K562 (cell line): ENCODE measurements around the gene GRB2. TPM values are rescaled to one million over a fixed set of nuclear protein-coding genes. Genes with fewer than 3 reads are reported as not detected.

Experiments
- GABPB2 ChIP-seq: fragments of 250-450 bp; sonication (Bioruptor Pico); conservative IDR thresholded peaks from 2 replicates; pipeline ENCODE4 v1.5.1; 2021; ENCODE audit warnings: mild to moderate bottlenecking
- KDM5B ChIP-seq: fragments of 200-600 bp; sonication (generic); IDR thresholded peaks from 2 replicates; pipeline ENCODE4 v1.6.1; 2012; ENCODE audit warnings: low read depth, mild to moderate bottlenecking, moderate library complexity, low read length, control low read depth, inconsistent platforms; ENCODE audit not compliant: insufficient replicate concordance
- MTF1 ChIP-seq: fragments of 250-450 bp; sonication (Bioruptor Pico); IDR thresholded peaks from 2 replicates; pipeline ENCODE4 v1.9.0; 2021; ENCODE audit warnings: moderate library complexity, mild to moderate bottlenecking, inconsistent platforms, borderline replicate concordance
- POLR2AphosphoS5 ChIP-seq: IDR thresholded peaks from 2 replicates; pipeline ENCODE4 v1.6.1; 2011; ENCODE audit warnings: mild to moderate bottlenecking, low read depth, low read length, moderate library complexity; ENCODE audit not compliant: control insufficient read depth, insufficient read depth
- PPARD ChIP-seq: fragments of 250-450 bp; sonication (Bioruptor Pico); IDR thresholded peaks from 2 replicates; pipeline ENCODE4 v1.8.0; 2022; ENCODE audit warnings: inconsistent platforms, mild to moderate bottlenecking, moderate library complexity
- RAD51 ChIP-seq: fragments of 450-650 bp; IDR thresholded peaks from 2 replicates; pipeline ENCODE4 v1.7.1; 2016; ENCODE audit warnings: low read depth, mild to moderate bottlenecking, borderline replicate concordance
- SLC30A9 ChIP-seq: fragments of 250-450 bp; sonication (Bioruptor Pico); IDR thresholded peaks from 2 replicates; pipeline ENCODE4 v1.8.0; 2022; ENCODE audit warnings: mild to moderate bottlenecking, moderate library complexity
- TAF1 ChIP-seq: IDR thresholded peaks from 2 replicates; pipeline ENCODE4 v1.6.1; 2011; ENCODE audit warnings: mild to moderate bottlenecking, low read length, moderate library complexity; ENCODE audit not compliant: insufficient read depth, control insufficient read depth, severe bottlenecking; ENCODE audit errors: extremely low read depth
- TEAD4 ChIP-seq, 2 experiments: sonication (generic) in 1 of 2; formaldehyde crosslinking in 1 of 2; IDR thresholded peaks; 2 replicates each; pipeline versions ENCODE4 v1.6.1 to v1.8.0; 2012 to 2022; ENCODE audit warnings: borderline replicate concordance in 1 of 2, inconsistent platforms in 1 of 2, low read length in 1 of 2, mild to moderate bottlenecking in 1 of 2, missing genetic modification reagents in 1 of 2
- ZNF274 ChIP-seq: IDR thresholded peaks from 2 replicates; pipeline ENCODE4 v1.6.1; 2011; ENCODE audit warnings: low read depth, mild to moderate bottlenecking, low read length, moderate library complexity, borderline replicate concordance
- ZNF354B ChIP-seq: fragments of 250-450 bp; sonication (Bioruptor Pico); IDR thresholded peaks from 2 replicates; pipeline ENCODE4 v1.4.0; 2020
- polyA plus RNA-seq, 8 experiments: library from polyadenylated mRNA; depleted of rRNA in 4 of 8; stranded (reverse) in 5 of 8; unstranded in 3 of 8; fragments of >200 nt; fragmentation: Nextera tagmentation in 2 of 8; fragmentation: Illumina TruSeq in 1 of 8; extraction: Ambion mirVana in 2 of 8; extraction: Trizol in 1 of 8; gene quantifications; 2 replicates each; pipeline versions ENCODE4 v1.2.1 to v1.2.3, GENCODE V29; 2011 to 2014; ENCODE audit warnings: inconsistent platforms in 1 of 8, missing spikeins in 1 of 8
- total RNA-seq, 7 experiments: library from RNA; depleted of rRNA in 6 of 7; stranded (reverse); fragments of >200 nt in 6 of 7; fragmentation: Illumina TruSeq in 2 of 7; extraction: Trizol in 2 of 7; gene quantifications; 2 replicates each; pipeline versions ENCODE4 v1.2.1 to v1.2.3, GENCODE V29; 2011 to 2021; ENCODE audit warnings: low replicate concordance in 1 of 7
- TF ChIP-seq, protein P1 (sequence below): fragments of 200-600 bp; sonication (generic); IDR thresholded peaks from one replicate; pipeline ENCODE4 v1.6.1; 2012; ENCODE audit warnings: mild to moderate bottlenecking, low read depth, low read length, inconsistent platforms
- TF ChIP-seq, protein P2 (sequence below), 2 experiments: fragments of 250-450 bp in 1 of 2; fragments of 450-650 bp in 1 of 2; sonication (Bioruptor Pico) in 1 of 2; IDR thresholded peaks; 2 replicates each; pipeline versions ENCODE4 v1.6.1 to v1.8.0; 2016 to 2021; ENCODE audit warnings: mild to moderate bottlenecking in 2 of 2, moderate library complexity in 2 of 2, missing compliant biosample characterization in 1 of 2, missing genetic modification characterization in 1 of 2
- TF ChIP-seq, protein P3 (sequence below): fragments of 450-650 bp; IDR thresholded peaks from 2 replicates; pipeline ENCODE4 v1.6.1; 2016; ENCODE audit warnings: antibody characterized with exemption

GRB2 gene
- total and polyA plus RNA-seq, 9 of the 15 experiments (the other 6 are each of a cell fraction or from before 2014, with no cell fraction given) = 57.2 to 136 (median 84.8) TPM

DNA sequence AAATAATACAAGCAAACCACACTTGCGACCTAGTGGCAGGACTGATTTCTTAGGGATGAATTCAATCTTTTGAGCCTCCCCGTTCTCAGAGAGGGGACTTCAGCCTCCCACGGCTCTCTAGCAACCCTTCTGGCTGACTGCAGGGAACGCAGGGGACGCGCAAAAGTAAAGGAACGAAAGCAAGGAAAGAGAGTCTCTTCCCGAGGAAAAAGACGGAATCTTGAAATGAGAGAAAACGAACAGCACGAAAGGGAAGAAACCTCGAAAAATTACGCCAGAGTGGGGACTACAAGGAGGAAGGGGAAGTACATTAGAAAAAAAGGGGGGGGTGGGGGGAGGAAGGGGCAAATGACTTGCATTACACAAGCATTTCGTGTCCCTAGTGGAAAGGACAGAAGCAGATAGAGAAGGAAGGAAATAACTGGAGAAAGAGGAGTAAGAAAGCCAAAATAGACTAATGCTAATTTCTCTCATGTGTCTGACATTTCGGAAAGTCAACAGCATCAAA lies 1.2 kb downstream of the GRB2 start (continued):
- TF ChIP-seq ZNF354B (CRISPR knock-in tag) (no peak), GABPB2 (CRISPR knock-in tag) (no peak), KDM5B (no peak), SLC30A9 (CRISPR knock-in tag) (no peak), ZNF274 (no peak), TAF1 (no peak), TEAD4 (IDR thresholded peaks at IDR 0.05; ENCODE audit: low read length) (no peak), TEAD4 (CRISPR knock-in tag; IDR thresholded peaks at IDR 0.05; ENCODE audit: borderline replicate concordance) (no peak), POLR2AphosphoS5 (no peak), MTF1 (CRISPR knock-in tag) (no peak), PPARD (no peak), RAD51 (peak; percentile 28; the same call in 1 of the 2 replicates)
- TF ChIP-seq, protein P1, sequence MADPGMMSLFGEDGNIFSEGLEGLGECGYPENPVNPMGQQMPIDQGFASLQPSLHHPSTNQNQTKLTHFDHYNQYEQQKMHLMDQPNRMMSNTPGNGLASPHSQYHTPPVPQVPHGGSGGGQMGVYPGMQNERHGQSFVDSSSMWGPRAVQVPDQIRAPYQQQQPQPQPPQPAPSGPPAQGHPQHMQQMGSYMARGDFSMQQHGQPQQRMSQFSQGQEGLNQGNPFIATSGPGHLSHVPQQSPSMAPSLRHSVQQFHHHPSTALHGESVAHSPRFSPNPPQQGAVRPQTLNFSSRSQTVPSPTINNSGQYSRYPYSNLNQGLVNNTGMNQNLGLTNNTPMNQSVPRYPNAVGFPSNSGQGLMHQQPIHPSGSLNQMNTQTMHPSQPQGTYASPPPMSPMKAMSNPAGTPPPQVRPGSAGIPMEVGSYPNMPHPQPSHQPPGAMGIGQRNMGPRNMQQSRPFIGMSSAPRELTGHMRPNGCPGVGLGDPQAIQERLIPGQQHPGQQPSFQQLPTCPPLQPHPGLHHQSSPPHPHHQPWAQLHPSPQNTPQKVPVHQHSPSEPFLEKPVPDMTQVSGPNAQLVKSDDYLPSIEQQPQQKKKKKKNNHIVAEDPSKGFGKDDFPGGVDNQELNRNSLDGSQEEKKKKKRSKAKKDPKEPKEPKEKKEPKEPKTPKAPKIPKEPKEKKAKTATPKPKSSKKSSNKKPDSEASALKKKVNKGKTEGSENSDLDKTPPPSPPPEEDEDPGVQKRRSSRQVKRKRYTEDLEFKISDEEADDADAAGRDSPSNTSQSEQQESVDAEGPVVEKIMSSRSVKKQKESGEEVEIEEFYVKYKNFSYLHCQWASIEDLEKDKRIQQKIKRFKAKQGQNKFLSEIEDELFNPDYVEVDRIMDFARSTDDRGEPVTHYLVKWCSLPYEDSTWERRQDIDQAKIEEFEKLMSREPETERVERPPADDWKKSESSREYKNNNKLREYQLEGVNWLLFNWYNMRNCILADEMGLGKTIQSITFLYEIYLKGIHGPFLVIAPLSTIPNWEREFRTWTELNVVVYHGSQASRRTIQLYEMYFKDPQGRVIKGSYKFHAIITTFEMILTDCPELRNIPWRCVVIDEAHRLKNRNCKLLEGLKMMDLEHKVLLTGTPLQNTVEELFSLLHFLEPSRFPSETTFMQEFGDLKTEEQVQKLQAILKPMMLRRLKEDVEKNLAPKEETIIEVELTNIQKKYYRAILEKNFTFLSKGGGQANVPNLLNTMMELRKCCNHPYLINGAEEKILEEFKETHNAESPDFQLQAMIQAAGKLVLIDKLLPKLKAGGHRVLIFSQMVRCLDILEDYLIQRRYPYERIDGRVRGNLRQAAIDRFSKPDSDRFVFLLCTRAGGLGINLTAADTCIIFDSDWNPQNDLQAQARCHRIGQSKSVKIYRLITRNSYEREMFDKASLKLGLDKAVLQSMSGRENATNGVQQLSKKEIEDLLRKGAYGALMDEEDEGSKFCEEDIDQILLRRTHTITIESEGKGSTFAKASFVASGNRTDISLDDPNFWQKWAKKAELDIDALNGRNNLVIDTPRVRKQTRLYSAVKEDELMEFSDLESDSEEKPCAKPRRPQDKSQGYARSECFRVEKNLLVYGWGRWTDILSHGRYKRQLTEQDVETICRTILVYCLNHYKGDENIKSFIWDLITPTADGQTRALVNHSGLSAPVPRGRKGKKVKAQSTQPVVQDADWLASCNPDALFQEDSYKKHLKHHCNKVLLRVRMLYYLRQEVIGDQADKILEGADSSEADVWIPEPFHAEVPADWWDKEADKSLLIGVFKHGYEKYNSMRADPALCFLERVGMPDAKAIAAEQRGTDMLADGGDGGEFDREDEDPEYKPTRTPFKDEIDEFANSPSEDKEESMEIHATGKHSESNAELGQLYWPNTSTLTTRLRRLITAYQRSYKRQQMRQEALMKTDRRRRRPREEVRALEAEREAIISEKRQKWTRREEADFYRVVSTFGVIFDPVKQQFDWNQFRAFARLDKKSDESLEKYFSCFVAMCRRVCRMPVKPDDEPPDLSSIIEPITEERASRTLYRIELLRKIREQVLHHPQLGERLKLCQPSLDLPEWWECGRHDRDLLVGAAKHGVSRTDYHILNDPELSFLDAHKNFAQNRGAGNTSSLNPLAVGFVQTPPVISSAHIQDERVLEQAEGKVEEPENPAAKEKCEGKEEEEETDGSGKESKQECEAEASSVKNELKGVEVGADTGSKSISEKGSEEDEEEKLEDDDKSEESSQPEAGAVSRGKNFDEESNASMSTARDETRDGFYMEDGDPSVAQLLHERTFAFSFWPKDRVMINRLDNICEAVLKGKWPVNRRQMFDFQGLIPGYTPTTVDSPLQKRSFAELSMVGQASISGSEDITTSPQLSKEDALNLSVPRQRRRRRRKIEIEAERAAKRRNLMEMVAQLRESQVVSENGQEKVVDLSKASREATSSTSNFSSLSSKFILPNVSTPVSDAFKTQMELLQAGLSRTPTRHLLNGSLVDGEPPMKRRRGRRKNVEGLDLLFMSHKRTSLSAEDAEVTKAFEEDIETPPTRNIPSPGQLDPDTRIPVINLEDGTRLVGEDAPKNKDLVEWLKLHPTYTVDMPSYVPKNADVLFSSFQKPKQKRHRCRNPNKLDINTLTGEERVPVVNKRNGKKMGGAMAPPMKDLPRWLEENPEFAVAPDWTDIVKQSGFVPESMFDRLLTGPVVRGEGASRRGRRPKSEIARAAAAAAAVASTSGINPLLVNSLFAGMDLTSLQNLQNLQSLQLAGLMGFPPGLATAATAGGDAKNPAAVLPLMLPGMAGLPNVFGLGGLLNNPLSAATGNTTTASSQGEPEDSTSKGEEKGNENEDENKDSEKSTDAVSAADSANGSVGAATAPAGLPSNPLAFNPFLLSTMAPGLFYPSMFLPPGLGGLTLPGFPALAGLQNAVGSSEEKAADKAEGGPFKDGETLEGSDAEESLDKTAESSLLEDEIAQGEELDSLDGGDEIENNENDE = no peak
- TF ChIP-seq, protein P2, sequence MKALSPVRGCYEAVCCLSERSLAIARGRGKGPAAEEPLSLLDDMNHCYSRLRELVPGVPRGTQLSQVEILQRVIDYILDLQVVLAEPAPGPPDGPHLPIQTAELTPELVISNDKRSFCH (CRISPR knock-in tag; IDR thresholded peaks at IDR 0.05) = no peak
- TF ChIP-seq, protein P2 (tag; IDR thresholded peaks at IDR 0.05) = no peak
- TF ChIP-seq, protein P3, sequence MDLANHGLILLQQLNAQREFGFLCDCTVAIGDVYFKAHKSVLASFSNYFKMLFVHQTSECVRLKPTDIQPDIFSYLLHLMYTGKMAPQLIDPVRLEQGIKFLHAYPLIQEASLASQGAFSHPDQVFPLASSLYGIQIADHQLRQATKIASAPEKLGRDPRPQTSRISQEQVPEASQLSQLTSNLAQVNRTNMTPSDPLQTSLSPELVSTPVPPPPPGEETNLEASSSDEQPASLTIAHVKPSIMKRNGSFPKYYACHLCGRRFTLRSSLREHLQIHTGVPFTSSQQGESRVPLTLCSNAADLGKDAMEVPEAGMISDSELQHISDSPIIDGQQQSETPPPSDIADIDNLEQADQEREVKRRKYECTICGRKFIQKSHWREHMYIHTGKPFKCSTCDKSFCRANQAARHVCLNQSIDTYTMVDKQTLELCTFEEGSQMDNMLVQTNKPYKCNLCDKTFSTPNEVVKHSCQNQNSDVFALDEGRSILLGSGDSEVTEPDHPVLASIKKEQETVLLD = 0 out of 2 replicates have a peak, but pooled peaks have one; percentile 29
